Measurements from ENCODE around the gene OR7D2. TPM values are rescaled to one million over a fixed set of nuclear protein-coding genes. Genes with fewer than 3 reads are reported as not detected.

Gene OR7D2
- total RNA-seq, 1 experiment from 2014 or later, result 0.07 TPM

DNA sequence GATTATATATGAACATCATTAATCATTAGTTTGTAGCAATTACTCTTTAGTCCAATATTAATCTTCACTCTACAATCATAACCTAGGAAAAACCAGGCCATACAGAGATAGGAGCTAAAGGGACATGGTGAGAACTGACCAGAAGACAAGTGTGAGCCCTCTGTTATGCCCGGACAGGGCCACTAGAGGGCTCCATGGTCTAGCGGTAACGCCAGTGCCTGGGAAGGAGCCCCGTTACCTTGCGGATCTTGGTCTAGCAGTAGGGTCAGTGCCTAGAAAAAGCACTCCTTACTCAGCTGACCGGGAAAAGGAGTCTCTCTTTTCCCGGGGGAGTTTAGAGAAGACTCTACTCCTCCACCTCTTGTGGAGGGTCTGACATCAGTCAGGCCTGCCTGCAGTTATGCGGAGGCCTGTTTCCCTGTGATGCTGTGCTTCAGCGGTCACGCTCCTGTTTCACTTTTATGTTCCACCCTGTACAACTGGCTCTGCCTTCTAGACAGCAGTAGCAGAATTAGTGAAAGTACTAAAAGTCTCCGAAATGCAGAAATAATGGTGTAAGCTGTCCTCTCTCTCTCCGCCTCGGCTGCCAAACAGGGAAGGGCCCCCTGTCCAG is 26.8 kb downstream of the OR7D2 start:
- POLR2A ChIA-PET, result interaction anchor here (1.3 kb wide), 1 partner anchor 17 kb away, joined by 3 read pairs; no protein-coding TSS in a partner anchor
- DNase-seq (ENCODE audit: low read depth, low spot score), result peak; percentile 34

More for the DNA sequence above, 26.8 kb downstream of the OR7D2 start:
- H3K4me3 ChIP-seq (replicated peaks in 1 of 2; ENCODE audit: low read depth in 1 of 2, low read length in 2 of 2), result no peak overlapping the region
- H3K4me2 ChIP-seq (ENCODE audit: low read length), result no peak overlapping the region
- TF ChIP-seq YY1 (IDR thresholded peaks at IDR 0.05; ENCODE audit: extremely low read depth, insufficient replicate concordance, low read depth, low read length), result no peak
- TF ChIP-seq, protein P1, sequence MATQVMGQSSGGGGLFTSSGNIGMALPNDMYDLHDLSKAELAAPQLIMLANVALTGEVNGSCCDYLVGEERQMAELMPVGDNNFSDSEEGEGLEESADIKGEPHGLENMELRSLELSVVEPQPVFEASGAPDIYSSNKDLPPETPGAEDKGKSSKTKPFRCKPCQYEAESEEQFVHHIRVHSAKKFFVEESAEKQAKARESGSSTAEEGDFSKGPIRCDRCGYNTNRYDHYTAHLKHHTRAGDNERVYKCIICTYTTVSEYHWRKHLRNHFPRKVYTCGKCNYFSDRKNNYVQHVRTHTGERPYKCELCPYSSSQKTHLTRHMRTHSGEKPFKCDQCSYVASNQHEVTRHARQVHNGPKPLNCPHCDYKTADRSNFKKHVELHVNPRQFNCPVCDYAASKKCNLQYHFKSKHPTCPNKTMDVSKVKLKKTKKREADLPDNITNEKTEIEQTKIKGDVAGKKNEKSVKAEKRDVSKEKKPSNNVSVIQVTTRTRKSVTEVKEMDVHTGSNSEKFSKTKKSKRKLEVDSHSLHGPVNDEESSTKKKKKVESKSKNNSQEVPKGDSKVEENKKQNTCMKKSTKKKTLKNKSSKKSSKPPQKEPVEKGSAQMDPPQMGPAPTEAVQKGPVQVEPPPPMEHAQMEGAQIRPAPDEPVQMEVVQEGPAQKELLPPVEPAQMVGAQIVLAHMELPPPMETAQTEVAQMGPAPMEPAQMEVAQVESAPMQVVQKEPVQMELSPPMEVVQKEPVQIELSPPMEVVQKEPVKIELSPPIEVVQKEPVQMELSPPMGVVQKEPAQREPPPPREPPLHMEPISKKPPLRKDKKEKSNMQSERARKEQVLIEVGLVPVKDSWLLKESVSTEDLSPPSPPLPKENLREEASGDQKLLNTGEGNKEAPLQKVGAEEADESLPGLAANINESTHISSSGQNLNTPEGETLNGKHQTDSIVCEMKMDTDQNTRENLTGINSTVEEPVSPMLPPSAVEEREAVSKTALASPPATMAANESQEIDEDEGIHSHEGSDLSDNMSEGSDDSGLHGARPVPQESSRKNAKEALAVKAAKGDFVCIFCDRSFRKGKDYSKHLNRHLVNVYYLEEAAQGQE (IDR thresholded peaks at IDR 0.05; ENCODE audit: low read depth), result no peak
- no peak for TF ChIP-seq SIN3A (IDR thresholded peaks at IDR 0.05; ENCODE audit: low read depth)
- TF ChIP-seq, protein P2, sequence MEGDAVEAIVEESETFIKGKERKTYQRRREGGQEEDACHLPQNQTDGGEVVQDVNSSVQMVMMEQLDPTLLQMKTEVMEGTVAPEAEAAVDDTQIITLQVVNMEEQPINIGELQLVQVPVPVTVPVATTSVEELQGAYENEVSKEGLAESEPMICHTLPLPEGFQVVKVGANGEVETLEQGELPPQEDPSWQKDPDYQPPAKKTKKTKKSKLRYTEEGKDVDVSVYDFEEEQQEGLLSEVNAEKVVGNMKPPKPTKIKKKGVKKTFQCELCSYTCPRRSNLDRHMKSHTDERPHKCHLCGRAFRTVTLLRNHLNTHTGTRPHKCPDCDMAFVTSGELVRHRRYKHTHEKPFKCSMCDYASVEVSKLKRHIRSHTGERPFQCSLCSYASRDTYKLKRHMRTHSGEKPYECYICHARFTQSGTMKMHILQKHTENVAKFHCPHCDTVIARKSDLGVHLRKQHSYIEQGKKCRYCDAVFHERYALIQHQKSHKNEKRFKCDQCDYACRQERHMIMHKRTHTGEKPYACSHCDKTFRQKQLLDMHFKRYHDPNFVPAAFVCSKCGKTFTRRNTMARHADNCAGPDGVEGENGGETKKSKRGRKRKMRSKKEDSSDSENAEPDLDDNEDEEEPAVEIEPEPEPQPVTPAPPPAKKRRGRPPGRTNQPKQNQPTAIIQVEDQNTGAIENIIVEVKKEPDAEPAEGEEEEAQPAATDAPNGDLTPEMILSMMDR (IDR thresholded peaks at IDR 0.05 in 2 of 3, conservative IDR thresholded peaks at IDR 0.05 in 1 of 3; ENCODE audit: borderline replicate concordance in 1 of 3, insufficient read depth in 1 of 3, low read depth in 2 of 3, low read length in 2 of 3), result peak; percentile 47 to 83 (median 76); a peak in 5 of 6 replicates
- TF ChIP-seq EZH2phosphoT487 (IDR thresholded peaks at IDR 0.05; ENCODE audit: borderline replicate concordance), result no peak
- TF ChIP-seq POLR2AphosphoS5 (IDR thresholded peaks at IDR 0.05; ENCODE audit: low read depth, low read length), result no peak
- peak; percentile 82 for TF ChIP-seq RAD21 (IDR thresholded peaks at IDR 0.05; ENCODE audit: low read depth)
- H3K9me2 ChIP-seq (ENCODE audit: insufficient read depth), result no peaks in the 10 kb centered on the region
- no peaks in the 10 kb centered on the region for H3K36me3 ChIP-seq (ENCODE audit: control insufficient read depth in 1 of 2, insufficient read depth in 2 of 2, low read length in 2 of 2)
- CTCF ChIA-PET, result interaction anchor here (0.6 to 1.2 kb wide), 10 partner anchors 16 to 710 kb away, joined by 3 to 7 read pairs (median 4); partner anchors contain the start of gene ZNF121
- no peak overlapping the region for H2AFZ ChIP-seq (ENCODE audit: low read depth, low read length, poor library complexity, severe bottlenecking)
- BruUV-seq (replicated peaks), result no TSS peak
- H3K9ac ChIP-seq (ENCODE audit: low read length), result no peak overlapping the region
- RAD21 ChIA-PET (ENCODE audit: low non-redundant PET in 1 of 2, low total read pairs in 2 of 2, uncharacterized antibody in 2 of 2, unreplicated experiment in 2 of 2), result interaction anchor here in 1 of 2 experiments (0.6 to 1.5 kb wide), 2 partner anchors 590 to 624 kb away, joined by 3 to 4 read pairs; no protein-coding TSS in a partner anchor
- H3K4me1 ChIP-seq (ENCODE audit: control insufficient read depth in 1 of 2, insufficient read depth in 2 of 2, low read length in 2 of 2), result no peaks in the 10 kb centered on the region
- H3K9me3 ChIP-seq (ENCODE audit: control insufficient read depth in 1 of 2, insufficient read depth in 1 of 2, low read depth in 1 of 2, low read length in 2 of 2), result no peaks in the 10 kb centered on the region
- H3K79me2 ChIP-seq (ENCODE audit: insufficient read depth, low read length), result no peaks in the 10 kb centered on the region
- no peak overlapping the region for H3K27ac ChIP-seq (ENCODE audit: low read depth, low read length)
- ATAC-seq, result peak; percentile 85
- H4K20me1 ChIP-seq (ENCODE audit: insufficient read depth), result no peaks in the 10 kb centered on the region
- intact Hi-C loops (cut with micrococcal nuclease), result loop anchor here (1.0 to 10.0 kb wide), 4 partner anchors 229 to 642 kb away; partner anchors contain the start of gene ZNF266
- no peaks in the 10 kb centered on the region for H3K27me3 ChIP-seq (ENCODE audit: insufficient read depth, low read length)

Measured in HCT116 (cell line).